HG02973 (cell line): ENCODE measurements around the gene SMOC2.
"Not testable (repeated sequence)": the region's sequence is repeated elsewhere in the genome, so short reads cannot be mapped to it uniquely, and the experiment has no call there.

Experiments used
- ATAC-seq: cut with Tn5 transposase; IDR thresholded peaks from one replicate; pipeline ENCODE4 v1.9.1; 2021; ENCODE audit warnings: moderate library complexity; ENCODE audit not compliant: unreplicated experiment

The SMOC2 gene

GRCh38 chr6:168598251-168599117, 157.5 kb downstream of the SMOC2 start:
- ATAC-seq, result no peak

GRCh38 chr6:168599118-168599494, 158.1 kb downstream of the SMOC2 start:
- no peak for ATAC-seq

GRCh38 chr6:168599769-168600330, 158.9 kb downstream of the SMOC2 start:
- ATAC-seq, result no peak

GRCh38 chr6:168600381-168600780, 159.4 kb downstream of the SMOC2 start:
- ATAC-seq, result no peak

- ATAC-seq, result no peak
These were observed 160.1 kb downstream of the SMOC2 start for GRCh38 chr6:168601111-168601510.

GRCh38 chr6:168601546-168601945, 160.6 kb downstream of the SMOC2 start:
- no peak for ATAC-seq

GRCh38 chr6:168602576-168602975, 161.6 kb downstream of the SMOC2 start:
- no peak for ATAC-seq

- no peak for ATAC-seq
These were observed 162.2 kb downstream of the SMOC2 start for GRCh38 chr6:168603234-168603633.

- ATAC-seq, result no peak
These were observed 165.0 kb downstream of the SMOC2 start for GRCh38 chr6:168605964-168606363.

GRCh38 chr6:168606722-168607121, 165.7 kb downstream of the SMOC2 start:
- ATAC-seq, result no peak

GRCh38 chr6:168607272-168608112, 166.5 kb downstream of the SMOC2 start:
- no peak for ATAC-seq

- ATAC-seq, result no peak
These were observed 167.1 kb downstream of the SMOC2 start for GRCh38 chr6:168608113-168608400.

GRCh38 chr6:168609026-168609685, 168.2 kb downstream of the SMOC2 start:
- no peak for ATAC-seq

- ATAC-seq, result no peak
These were observed 169.0 kb downstream of the SMOC2 start for GRCh38 chr6:168609914-168610490.

- not testable (repeated sequence) for ATAC-seq
These were observed 170.0 kb downstream of the SMOC2 start for GRCh38 chr6:168610966-168611365.

- ATAC-seq, result no peak
These were observed 170.7 kb downstream of the SMOC2 start for GRCh38 chr6:168611691-168612090.

GRCh38 chr6:168612586-168612985, 171.6 kb downstream of the SMOC2 start:
- ATAC-seq, result no peak

GRCh38 chr6:168615837-168616236, 174.9 kb downstream of the SMOC2 start:
- ATAC-seq, result no peak

GRCh38 chr6:168616816-168617765, 176.1 kb downstream of the SMOC2 start:
- ATAC-seq, result no peak
